IPS-20b (cell line): ENCODE measurements around the gene IKZF3.

ENCODE experiments used
- H3K27ac ChIP-seq: one replicate; pipeline ENCODE4 v1.5.1; 2013; ENCODE audit warnings: low read length
- H3K27me3 ChIP-seq: 2 replicates; pipeline ENCODE4 v1.6.1; 2013; ENCODE audit warnings: mild to moderate bottlenecking, low read length, inconsistent platforms; ENCODE audit not compliant: insufficient read depth
- H3K36me3 ChIP-seq: 2 replicates; pipeline ENCODE4 v1.6.1; 2013; ENCODE audit warnings: low read depth, mild to moderate bottlenecking, inconsistent platforms, low read length, moderate library complexity; ENCODE audit not compliant: insufficient read depth
- H3K4me1 ChIP-seq: 2 replicates; pipeline ENCODE4 v1.6.1; 2013; ENCODE audit warnings: mild to moderate bottlenecking, control low read depth, inconsistent platforms, low read length, moderate library complexity; ENCODE audit not compliant: insufficient read depth
- H3K4me3 ChIP-seq: 2 replicates; pipeline ENCODE4 v1.5.1; 2013; ENCODE audit warnings: mild to moderate bottlenecking, low read length, inconsistent platforms
- H3K9ac ChIP-seq: 2 replicates; pipeline ENCODE4 v1.6.1; 2013; ENCODE audit warnings: low read depth, mild to moderate bottlenecking, inconsistent platforms, low read length, moderate library complexity
- H3K9me3 ChIP-seq: 2 replicates; pipeline ENCODE4 v1.6.1; 2013; ENCODE audit warnings: mild to moderate bottlenecking, low read depth, low read length, inconsistent platforms; ENCODE audit not compliant: insufficient read depth

IKZF3 gene

DNA sequence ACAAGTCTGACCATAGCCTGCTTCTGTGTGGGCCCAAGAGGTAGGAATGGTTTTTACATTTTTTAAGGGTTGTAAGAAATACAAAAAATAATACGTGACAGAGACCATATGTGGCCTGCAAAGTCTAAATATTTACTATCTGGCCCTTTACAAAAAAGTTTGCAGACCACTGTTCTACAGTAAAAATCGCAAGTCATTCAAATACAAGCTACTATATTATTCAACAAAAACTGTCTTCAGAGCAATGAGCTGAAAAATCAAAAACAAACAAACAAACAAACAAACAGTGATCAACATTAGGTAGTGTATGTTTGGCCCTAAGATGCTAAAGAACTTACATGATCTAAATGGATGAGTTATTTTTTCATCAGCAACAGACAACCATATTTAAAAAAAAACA, 32.5 kb downstream of the IKZF3 start:
- Histone ChIP-seq H3K4me1 (no peaks in the 10 kb centered on the region), H3K9me3 (no peaks in the 10 kb centered on the region), H3K36me3 (no peaks in the 10 kb centered on the region), H3K9ac (no peak overlapping the region), H3K27ac (no peak overlapping the region), H3K4me3 (no peak overlapping the region), H3K27me3 (no peaks in the 10 kb centered on the region)

DNA sequence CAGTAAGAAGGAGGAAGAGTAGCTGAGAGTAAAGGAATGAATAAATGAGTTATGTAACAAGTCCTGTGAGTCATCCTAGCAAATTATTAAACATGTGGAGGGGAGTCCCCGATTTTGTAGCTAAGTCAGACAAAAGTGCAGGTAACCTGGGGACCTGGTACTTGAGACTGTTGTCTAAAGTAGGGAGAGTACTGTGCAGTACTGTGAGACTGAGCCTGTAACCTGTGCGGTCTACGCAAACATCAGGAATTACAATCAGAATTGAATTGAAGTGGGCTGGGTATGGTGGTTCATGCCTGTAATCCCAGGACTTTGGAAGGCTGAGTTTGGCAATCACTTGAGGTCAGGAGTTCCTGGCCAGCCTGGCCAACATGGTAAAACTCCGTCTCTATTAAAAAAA, 35.7 kb downstream of the IKZF3 start:
- Histone ChIP-seq H3K4me1 (no peaks in the 10 kb centered on the region), H3K9me3 (peaks cover 10% of the 10 kb centered on the region), H3K4me3 (no peak overlapping the region), H3K36me3 (no peaks in the 10 kb centered on the region), H3K27ac (no peak overlapping the region), H3K9ac (no peak overlapping the region), H3K27me3 (no peaks in the 10 kb centered on the region)

DNA sequence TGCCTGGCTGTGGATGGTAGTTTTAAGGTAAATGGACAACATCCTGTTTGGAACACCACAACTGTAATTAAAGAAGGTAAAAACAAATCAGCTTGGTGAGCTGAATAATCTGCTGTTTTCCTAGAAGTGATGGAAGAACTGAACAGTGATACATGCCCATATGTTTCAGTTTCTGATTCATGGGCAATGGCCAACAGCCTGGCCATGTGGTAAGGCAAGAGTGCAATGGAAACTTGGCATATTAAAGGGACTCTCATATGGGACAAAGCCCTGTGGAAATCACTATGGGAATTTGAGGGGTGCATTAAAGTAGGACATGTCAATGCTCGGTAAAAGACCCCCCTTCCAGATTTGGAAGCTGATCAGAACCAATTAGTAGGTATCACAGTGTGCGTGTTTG, 37.8 kb downstream of the IKZF3 start:
- H3K9me3 ChIP-seq: peaks cover 13% of the 10 kb centered on the region

DNA sequence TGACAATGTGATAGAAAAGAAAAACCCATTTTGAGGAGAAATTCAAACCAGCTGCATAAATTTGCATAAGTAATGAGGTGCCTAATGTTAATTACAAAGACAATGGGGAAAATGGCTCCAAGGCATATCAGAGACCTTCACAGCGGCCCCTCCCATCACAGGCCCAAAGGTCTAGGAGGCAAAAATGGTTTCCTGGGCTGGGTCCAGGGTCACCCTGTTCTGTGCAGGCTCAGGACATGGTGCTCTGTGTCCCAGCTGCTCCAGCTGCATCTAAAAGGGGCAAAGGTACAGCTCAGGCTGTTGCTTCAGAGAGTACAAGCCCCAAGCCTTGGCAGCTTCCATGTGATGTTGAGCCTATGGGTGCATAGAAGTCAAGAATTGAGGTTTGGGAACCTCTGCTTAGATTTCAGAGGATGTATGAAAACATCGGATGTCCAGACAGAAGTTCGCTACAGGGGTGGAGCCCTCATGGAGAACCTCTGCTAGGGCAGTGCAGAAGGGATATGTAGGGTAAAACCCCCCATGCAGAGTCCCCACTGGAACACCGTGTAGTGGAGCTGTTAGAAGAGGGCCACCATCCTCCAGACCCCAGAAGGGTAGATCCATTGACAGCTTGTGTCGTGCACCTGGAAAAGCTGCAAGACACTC, 40.6 kb downstream of the IKZF3 start:
- no peaks in the 10 kb centered on the region for H3K4me1 ChIP-seq
- no peak overlapping the region for H3K4me3 ChIP-seq
- peaks cover 13% of the 10 kb centered on the region for H3K9me3 ChIP-seq
- no peak overlapping the region for H3K9ac ChIP-seq
- H3K27me3 ChIP-seq: no peaks in the 10 kb centered on the region
- no peak overlapping the region for H3K27ac ChIP-seq
- no peaks in the 10 kb centered on the region for H3K36me3 ChIP-seq

More for the DNA sequence above, 37.8 kb downstream of the IKZF3 start:
- H3K27me3 ChIP-seq: no peaks in the 10 kb centered on the region
- H3K9ac ChIP-seq: no peak overlapping the region
- no peaks in the 10 kb centered on the region for H3K4me1 ChIP-seq
- no peak overlapping the region for H3K4me3 ChIP-seq
- no peak overlapping the region for H3K27ac ChIP-seq
- H3K36me3 ChIP-seq: no peaks in the 10 kb centered on the region

DNA sequence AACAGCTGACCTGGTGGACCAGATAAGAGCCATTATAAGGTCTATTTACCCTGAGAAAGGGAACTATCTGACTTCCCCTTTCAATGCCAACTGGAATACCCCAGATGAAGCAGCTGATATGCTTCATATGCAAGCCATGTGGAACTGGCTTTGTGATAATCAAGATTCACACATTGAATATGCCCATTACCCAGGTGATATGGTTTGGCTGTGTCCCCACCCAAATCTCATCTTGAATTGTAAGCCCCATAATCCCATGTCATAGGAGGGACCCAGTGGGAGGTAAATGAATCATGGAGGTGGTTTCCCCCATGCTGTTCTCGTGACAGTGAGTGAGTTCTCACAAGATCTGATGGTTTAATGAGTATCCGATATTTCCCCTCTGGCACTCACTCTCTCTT, 42.1 kb downstream of the IKZF3 start:
- no peaks in the 10 kb centered on the region for H3K36me3 ChIP-seq
- H3K27me3 ChIP-seq: no peaks in the 10 kb centered on the region
- no peak overlapping the region for H3K9ac ChIP-seq
- H3K4me1 ChIP-seq: no peaks in the 10 kb centered on the region
- no peak overlapping the region for H3K4me3 ChIP-seq
- peaks cover 13% of the 10 kb centered on the region for H3K9me3 ChIP-seq
- no peak overlapping the region for H3K27ac ChIP-seq

DNA sequence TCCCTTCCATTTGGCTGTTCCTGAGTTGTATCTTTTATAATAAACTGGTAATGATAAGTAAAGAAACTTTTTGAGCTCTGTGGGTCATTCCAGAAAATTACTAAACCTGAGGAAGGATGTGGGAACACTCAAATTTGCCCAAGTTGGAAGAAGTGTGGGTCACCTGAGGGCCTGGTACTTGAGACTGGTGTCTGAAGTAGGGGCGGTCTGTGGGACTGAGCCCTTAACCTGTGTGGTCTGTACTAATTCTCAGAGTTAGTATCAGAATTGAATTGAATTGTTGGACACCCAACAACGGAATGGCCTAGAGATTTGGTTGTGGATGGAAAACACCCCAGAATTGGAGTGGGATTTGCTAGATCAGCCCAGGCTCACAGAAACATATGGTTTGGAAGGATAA, 43.1 kb downstream of the IKZF3 start:
- Histone ChIP-seq H3K4me1 (no peaks in the 10 kb centered on the region), H3K27ac (no peak overlapping the region)

DNA sequence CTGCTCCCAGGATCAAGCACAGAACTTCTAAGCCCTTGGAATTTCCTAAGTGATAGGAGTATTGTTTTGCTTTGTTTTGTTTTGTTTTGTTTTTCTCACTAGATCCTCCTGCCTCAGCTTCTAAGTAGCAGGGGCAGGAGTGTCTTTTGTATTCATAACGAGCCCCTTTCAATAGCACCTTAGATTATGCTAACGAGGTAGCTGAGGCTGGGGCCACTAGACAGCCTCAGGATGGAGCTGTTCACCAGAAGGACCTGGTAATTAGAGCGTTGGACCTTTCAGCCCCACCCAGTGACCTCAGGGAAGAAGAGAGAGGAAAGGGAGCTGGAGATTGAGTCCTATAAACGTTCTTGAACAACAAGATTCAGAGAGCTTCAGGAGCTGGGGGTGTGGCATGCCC, 43.6 kb downstream of the IKZF3 start:
- Histone ChIP-seq H3K9me3 (peaks cover 13% of the 10 kb centered on the region), H3K4me1 (no peaks in the 10 kb centered on the region), H3K36me3 (no peaks in the 10 kb centered on the region), H3K27me3 (no peaks in the 10 kb centered on the region), H3K27ac (no peak overlapping the region), H3K4me3 (no peak overlapping the region), H3K9ac (no peak overlapping the region)

More for the DNA sequence above, 43.1 kb downstream of the IKZF3 start:
- H3K9ac ChIP-seq: no peak overlapping the region
- H3K27me3 ChIP-seq: no peaks in the 10 kb centered on the region
- H3K4me3 ChIP-seq: no peak overlapping the region
- H3K9me3 ChIP-seq: peaks cover 13% of the 10 kb centered on the region
- no peaks in the 10 kb centered on the region for H3K36me3 ChIP-seq

DNA sequence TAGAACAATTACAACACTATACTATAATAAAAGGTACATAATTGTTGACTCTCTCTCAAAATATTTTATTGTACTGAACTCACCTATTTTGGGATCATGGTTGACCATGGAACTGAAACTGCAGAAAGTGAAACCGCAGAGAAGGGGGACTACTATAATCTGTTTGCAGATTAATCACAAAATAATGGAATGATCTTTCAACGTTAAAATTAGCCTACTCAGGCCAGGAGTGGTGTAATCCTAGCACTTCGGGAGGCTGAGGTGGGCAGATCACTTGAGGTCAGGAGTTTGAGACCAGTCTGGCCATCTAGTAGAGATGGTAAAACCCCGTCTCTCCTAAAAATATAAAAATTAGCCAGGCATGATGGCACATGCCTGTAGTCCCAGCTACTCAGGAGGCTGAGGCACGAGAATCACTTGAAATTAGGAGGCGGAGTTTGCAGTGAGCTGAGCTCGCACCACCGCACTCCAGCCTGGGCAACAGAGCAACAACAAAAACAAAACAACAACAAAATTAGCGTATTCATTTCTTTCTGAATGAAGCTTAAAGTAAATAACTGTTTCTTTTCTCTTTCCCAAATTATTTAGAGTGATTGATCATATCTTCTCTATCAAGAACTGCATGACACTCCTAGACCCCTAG, 45.6 kb downstream of the IKZF3 start:
- Histone ChIP-seq H3K27ac (no peak overlapping the region), H3K27me3 (no peaks in the 10 kb centered on the region), H3K4me1 (no peaks in the 10 kb centered on the region), H3K4me3 (no peak overlapping the region), H3K9me3 (peaks cover 3% of the 10 kb centered on the region), H3K36me3 (no peaks in the 10 kb centered on the region), H3K9ac (no peak overlapping the region)

DNA sequence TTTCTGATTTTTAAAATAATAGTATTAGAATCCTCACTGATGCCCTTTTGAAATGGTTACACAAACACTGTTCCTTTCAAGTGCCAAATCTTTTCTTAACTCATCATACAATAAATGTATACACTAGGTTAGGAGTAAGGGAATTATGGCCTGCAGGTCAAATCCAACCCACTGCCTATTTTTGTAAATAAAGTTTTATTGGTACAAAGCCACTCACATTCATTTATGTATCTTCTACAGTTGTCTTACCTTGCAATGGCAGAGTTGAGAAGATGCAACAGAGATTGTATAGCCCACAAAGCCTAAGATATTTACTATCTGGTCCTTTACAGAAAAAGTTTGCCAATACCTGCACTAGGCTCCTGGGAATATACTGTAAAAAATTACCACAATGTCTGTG, 47.8 kb downstream of the IKZF3 start:
- Histone ChIP-seq H3K9ac (no peak overlapping the region), H3K27ac (no peak overlapping the region), H3K27me3 (no peaks in the 10 kb centered on the region), H3K4me3 (no peak overlapping the region), H3K36me3 (no peaks in the 10 kb centered on the region), H3K9me3 (no peaks in the 10 kb centered on the region), H3K4me1 (peaks cover 4% of the 10 kb centered on the region; the same call in 1 of the 2 replicates)

DNA sequence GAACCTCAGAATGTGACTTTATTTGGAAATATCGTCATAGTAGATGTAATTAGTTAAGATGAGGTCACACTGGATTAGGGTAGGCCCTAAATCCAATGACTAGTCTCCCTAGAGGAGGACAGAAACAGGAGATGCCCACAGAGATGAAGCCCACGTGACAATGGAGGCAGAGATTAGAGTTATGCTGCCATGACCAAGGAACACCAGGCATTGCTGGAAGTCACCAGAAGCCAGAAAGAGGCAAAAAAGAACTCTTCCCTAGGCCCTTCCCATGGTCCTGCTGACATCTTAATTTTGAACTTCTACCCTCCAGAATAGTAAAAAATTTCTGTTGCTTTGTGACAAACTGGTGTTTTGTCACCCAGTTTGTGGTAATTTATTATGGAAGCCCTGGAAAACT, 49.6 kb downstream of the IKZF3 start:
- Histone ChIP-seq H3K9me3 (no peaks in the 10 kb centered on the region), H3K27me3 (no peaks in the 10 kb centered on the region), H3K27ac (no peak overlapping the region), H3K36me3 (no peaks in the 10 kb centered on the region), H3K4me3 (no peak overlapping the region), H3K9ac (no peak overlapping the region), H3K4me1 (peaks cover 4% of the 10 kb centered on the region; the same call in 1 of the 2 replicates)

DNA sequence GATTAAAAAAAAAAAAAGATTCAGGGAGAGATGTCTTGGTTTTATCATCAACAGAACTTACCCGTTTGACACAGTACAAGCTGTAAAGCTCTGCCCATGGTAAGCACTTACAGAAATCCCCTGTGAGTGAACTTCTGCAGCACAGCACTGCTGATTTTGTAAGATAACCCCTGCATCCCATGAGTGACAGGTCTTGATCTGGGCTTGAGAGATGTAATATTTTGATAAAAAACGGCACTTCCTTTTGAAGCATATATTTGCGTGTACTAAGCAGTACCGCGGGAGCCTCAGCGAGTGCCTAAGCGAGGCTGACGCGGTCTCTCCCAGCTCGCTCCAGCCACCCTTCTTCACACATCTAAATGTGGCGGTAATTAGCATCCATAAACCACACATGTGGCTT, 50.5 kb downstream of the IKZF3 start:
- H3K4me3 ChIP-seq: no peak overlapping the region
- no peaks in the 10 kb centered on the region for H3K36me3 ChIP-seq
- H3K9ac ChIP-seq: no peak overlapping the region
- H3K27ac ChIP-seq: no peak overlapping the region
- no peaks in the 10 kb centered on the region for H3K9me3 ChIP-seq
- no peaks in the 10 kb centered on the region for H3K27me3 ChIP-seq
- H3K4me1 ChIP-seq: peaks cover 4% of the 10 kb centered on the region; the same call in 1 of the 2 replicates

DNA sequence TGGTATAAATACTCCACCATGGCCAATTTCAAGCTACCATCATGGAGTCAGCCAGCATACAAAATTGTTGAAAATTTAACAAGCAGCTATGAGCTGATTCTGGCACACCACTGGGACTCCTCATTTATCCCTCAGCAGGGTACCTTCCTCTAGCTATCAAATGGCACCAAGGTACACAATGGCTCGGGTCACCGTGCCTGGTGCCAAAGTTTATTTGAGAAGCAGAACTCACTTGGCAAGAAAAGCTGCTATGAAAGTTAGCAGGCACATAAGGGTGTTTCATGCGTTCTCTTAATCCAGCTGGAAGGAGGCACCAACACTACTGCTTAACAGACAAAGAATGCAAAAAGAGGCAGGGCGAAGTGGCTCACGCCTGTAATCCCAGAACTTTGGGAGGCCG, 51.6 kb downstream of the IKZF3 start:
- H3K4me1 ChIP-seq: peaks cover 4% of the 10 kb centered on the region; the same call in 1 of the 2 replicates
- no peaks in the 10 kb centered on the region for H3K27me3 ChIP-seq
- H3K27ac ChIP-seq: no peak overlapping the region
- H3K36me3 ChIP-seq: no peaks in the 10 kb centered on the region
- H3K9me3 ChIP-seq: no peaks in the 10 kb centered on the region
- no peak overlapping the region for H3K9ac ChIP-seq
- H3K4me3 ChIP-seq: no peak overlapping the region
